Measurements from ENCODE around the gene NDUFB3. TPM values are rescaled to one million over a fixed set of nuclear protein-coding genes. Genes with fewer than 3 reads are reported as not detected.
"Not testable (repeated sequence)": the region's sequence is repeated elsewhere in the genome, so short reads cannot be mapped to it uniquely, and the experiment has no call there.

Gene NDUFB3
- total RNA-seq, 1 donor from 2014 or later, result 115 TPM

DNA sequence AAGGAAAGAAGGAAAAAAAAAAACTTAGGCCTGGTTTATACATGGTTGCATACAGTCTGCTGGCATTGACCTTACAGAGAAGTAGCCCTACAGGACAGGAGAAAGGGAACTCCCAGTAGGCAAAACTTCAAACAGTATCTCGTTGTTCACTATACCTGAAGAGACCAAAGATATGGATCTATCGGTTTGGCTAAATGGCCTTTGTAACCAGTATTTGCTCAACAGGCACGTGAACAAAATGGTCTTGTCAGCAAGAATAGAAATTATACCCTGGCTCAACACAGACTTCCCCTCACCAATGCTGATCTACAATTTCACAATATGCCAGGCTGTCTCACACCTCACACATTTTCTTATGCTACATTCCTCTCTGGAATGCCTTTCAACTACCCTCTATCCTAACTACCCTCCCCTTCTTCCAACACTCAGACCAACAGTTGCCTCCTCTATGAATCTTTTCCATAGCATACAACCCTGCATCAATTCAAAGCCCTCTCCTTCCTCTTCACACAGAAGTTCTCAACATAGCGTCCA, 14.0 kb upstream of the NDUFB3 start:
- Histone ChIP-seq H3K27ac (ENCODE audit: low read depth, low read length) (no peak overlapping the region), H3K9me3 (ENCODE audit: insufficient read depth, low read depth, low read length) (no peaks in the 10 kb centered on the region), H3K36me3 (ENCODE audit: insufficient read depth, low read length) (peaks cover 2% of the 10 kb centered on the region), H3K27me3 (ENCODE audit: insufficient read depth, low read length) (no peaks in the 10 kb centered on the region), H4K20me1 (ENCODE audit: insufficient read depth, low read length) (peaks cover 70% of the 10 kb centered on the region), H3K4me1 (ENCODE audit: insufficient read depth, low read length) (no peaks in the 10 kb centered on the region), H3K4me3 (ENCODE audit: insufficient read depth, low read depth, low read length) (no peak overlapping the region), H2AFZ (ENCODE audit: low read depth, low read length) (no peak overlapping the region), H3K79me2 (ENCODE audit: insufficient read depth, low read length) (peaks cover 93% of the 10 kb centered on the region), H3K4me2 (ENCODE audit: low read length) (no peak overlapping the region), H3K9ac (ENCODE audit: low read length) (no peak overlapping the region)
- no peaks in the 10 kb centered on the region for H3K9me3 Mint-ChIP-seq (ENCODE audit: unreplicated experiment)
- FAIRE-seq (no peak), DNase-seq (ENCODE audit: low read depth) (no peak)
- TF ChIP-seq EZH2 (IDR thresholded peaks at IDR 0.05; ENCODE audit: insufficient read depth, low read length), result no peak
- TF ChIP-seq, protein P1, sequence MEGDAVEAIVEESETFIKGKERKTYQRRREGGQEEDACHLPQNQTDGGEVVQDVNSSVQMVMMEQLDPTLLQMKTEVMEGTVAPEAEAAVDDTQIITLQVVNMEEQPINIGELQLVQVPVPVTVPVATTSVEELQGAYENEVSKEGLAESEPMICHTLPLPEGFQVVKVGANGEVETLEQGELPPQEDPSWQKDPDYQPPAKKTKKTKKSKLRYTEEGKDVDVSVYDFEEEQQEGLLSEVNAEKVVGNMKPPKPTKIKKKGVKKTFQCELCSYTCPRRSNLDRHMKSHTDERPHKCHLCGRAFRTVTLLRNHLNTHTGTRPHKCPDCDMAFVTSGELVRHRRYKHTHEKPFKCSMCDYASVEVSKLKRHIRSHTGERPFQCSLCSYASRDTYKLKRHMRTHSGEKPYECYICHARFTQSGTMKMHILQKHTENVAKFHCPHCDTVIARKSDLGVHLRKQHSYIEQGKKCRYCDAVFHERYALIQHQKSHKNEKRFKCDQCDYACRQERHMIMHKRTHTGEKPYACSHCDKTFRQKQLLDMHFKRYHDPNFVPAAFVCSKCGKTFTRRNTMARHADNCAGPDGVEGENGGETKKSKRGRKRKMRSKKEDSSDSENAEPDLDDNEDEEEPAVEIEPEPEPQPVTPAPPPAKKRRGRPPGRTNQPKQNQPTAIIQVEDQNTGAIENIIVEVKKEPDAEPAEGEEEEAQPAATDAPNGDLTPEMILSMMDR (IDR thresholded peaks at IDR 0.05; ENCODE audit: insufficient read depth, low read depth, low read length), result no peak
- peaks cover 14% of the 10 kb centered on the region for H3K4me1 Mint-ChIP-seq (ENCODE audit: low read depth, unreplicated experiment)
- peak overlapping the region; percentile 23 for H3K4me3 Mint-ChIP-seq (ENCODE audit: unreplicated experiment)
- no peaks in the 10 kb centered on the region for H3K27me3 Mint-ChIP-seq (ENCODE audit: low read depth, unreplicated experiment)
- H3K36me3 Mint-ChIP-seq (ENCODE audit: low read depth, unreplicated experiment), result peaks cover 14% of the 10 kb centered on the region
- H3K27ac Mint-ChIP-seq (ENCODE audit: unreplicated experiment), result no peak overlapping the region

DNA sequence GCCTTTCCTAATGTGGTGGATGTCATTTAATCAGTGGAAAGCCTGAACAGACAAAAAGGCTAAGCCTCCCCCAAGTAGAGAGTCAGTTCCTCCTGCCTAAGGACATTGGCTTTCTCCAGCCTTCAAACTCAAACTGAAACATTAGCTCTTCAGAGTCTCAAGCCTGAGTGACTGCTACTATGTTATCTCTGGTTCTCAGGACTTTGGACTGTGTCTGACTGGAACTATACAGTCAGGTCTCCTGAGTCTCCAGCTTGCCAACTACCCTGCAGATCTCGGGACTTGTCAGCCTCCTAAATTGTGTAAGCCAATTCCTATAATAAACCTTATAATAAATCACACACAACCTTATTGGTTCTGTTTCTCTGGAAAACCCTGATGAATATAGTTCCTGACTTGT, 12.9 kb upstream of the NDUFB3 start:
- H3K4me1 Mint-ChIP-seq (ENCODE audit: low read depth, unreplicated experiment), result peaks cover 14% of the 10 kb centered on the region
- no peak overlapping the region for H2AFZ ChIP-seq (ENCODE audit: low read depth, low read length)
- FAIRE-seq (no peak), DNase-seq (ENCODE audit: low read depth) (no peak)
- H3K79me2 ChIP-seq (ENCODE audit: insufficient read depth, low read length), result peaks cover 88% of the 10 kb centered on the region
- no peaks in the 10 kb centered on the region for H3K27me3 ChIP-seq (ENCODE audit: insufficient read depth, low read length)
- no peak overlapping the region for H3K4me3 ChIP-seq (ENCODE audit: insufficient read depth, low read depth, low read length)
- no peaks in the 10 kb centered on the region for H3K27me3 Mint-ChIP-seq (ENCODE audit: low read depth, unreplicated experiment)
- H3K4me2 ChIP-seq (ENCODE audit: low read length), result no peak overlapping the region
- H3K36me3 Mint-ChIP-seq (ENCODE audit: low read depth, unreplicated experiment), result peaks cover 14% of the 10 kb centered on the region
- H3K4me3 Mint-ChIP-seq (ENCODE audit: unreplicated experiment), result no peak overlapping the region
- no peak overlapping the region for H3K9ac ChIP-seq (ENCODE audit: low read length)
- no peaks in the 10 kb centered on the region for H3K9me3 Mint-ChIP-seq (ENCODE audit: unreplicated experiment)
- H3K36me3 ChIP-seq (ENCODE audit: insufficient read depth, low read length), result peaks cover 2% of the 10 kb centered on the region
- TF ChIP-seq, protein P1 (IDR thresholded peaks at IDR 0.05; ENCODE audit: insufficient read depth, low read depth, low read length), result no peak
- no peak for TF ChIP-seq EZH2 (IDR thresholded peaks at IDR 0.05; ENCODE audit: insufficient read depth, low read length)
- H3K9me3 ChIP-seq (ENCODE audit: insufficient read depth, low read depth, low read length), result no peaks in the 10 kb centered on the region
- peaks cover 63% of the 10 kb centered on the region for H4K20me1 ChIP-seq (ENCODE audit: insufficient read depth, low read length)
- H3K27ac Mint-ChIP-seq (ENCODE audit: unreplicated experiment), result no peak overlapping the region
- no peaks in the 10 kb centered on the region for H3K4me1 ChIP-seq (ENCODE audit: insufficient read depth, low read length)
- H3K27ac ChIP-seq (ENCODE audit: low read depth, low read length), result no peak overlapping the region

DNA sequence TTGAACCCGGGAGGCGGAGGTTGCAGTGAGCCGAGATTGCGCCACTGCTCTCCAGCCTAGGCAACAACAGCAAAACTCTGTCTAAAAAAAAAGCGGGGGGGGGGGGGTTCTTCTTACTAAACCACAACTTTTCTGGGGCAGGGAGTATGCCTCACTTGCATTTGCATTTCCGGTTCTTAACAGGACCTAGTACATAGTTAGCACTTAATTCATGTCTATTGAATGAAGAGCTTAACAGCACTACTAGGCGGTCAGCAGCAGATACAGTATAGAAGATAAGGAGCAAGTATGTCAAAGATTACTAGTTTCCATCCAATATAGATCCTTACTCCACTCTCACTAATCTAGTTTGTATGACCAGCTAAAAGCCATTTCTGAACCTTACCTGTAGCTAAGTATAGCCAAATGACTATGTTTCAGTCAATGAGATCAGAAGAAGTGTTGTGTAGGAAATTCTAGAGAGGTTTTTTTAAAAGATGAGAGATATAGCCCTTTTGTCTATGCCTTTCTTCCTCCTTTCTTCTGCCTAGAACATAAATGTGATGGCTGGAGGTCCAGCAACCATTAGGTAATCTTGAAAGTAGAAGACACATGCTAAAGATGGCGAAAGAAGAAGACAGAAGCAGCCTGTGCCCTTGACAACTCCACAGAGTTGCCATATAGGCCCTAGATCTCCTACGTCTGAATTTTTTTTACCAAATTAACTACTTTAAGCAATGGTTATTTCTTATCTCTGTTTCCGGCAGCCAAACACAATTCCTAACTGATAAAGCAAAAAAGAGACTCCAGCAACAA, 11.6 kb upstream of the NDUFB3 start:
- no peaks in the 10 kb centered on the region for H3K27me3 ChIP-seq (ENCODE audit: insufficient read depth, low read length)
- FAIRE-seq (no peak), DNase-seq (ENCODE audit: low read depth) (no peak)
- H3K27ac ChIP-seq (ENCODE audit: low read depth, low read length), result no peak overlapping the region
- no peak overlapping the region for H2AFZ ChIP-seq (ENCODE audit: low read depth, low read length)
- no peaks in the 10 kb centered on the region for H3K27me3 Mint-ChIP-seq (ENCODE audit: low read depth, unreplicated experiment)
- H3K9me3 ChIP-seq (ENCODE audit: insufficient read depth, low read depth, low read length), result no peaks in the 10 kb centered on the region
- H3K4me2 ChIP-seq (ENCODE audit: low read length), result no peak overlapping the region
- no peak overlapping the region for H3K4me3 ChIP-seq (ENCODE audit: insufficient read depth, low read depth, low read length)
- peaks cover 14% of the 10 kb centered on the region for H3K4me1 Mint-ChIP-seq (ENCODE audit: low read depth, unreplicated experiment)
- H3K36me3 ChIP-seq (ENCODE audit: insufficient read depth, low read length), result peaks cover 2% of the 10 kb centered on the region
- no peaks in the 10 kb centered on the region for H3K9me3 Mint-ChIP-seq (ENCODE audit: unreplicated experiment)
- H3K79me2 ChIP-seq (ENCODE audit: insufficient read depth, low read length), result peaks cover 82% of the 10 kb centered on the region
- TF ChIP-seq, protein P1 (IDR thresholded peaks at IDR 0.05; ENCODE audit: insufficient read depth, low read depth, low read length), result no peak
- TF ChIP-seq EZH2 (IDR thresholded peaks at IDR 0.05; ENCODE audit: insufficient read depth, low read length), result no peak
- H3K4me1 ChIP-seq (ENCODE audit: insufficient read depth, low read length), result no peaks in the 10 kb centered on the region
- H3K4me3 Mint-ChIP-seq (ENCODE audit: unreplicated experiment), result no peak overlapping the region
- peaks cover 55% of the 10 kb centered on the region for H4K20me1 ChIP-seq (ENCODE audit: insufficient read depth, low read length)
- no peak overlapping the region for H3K27ac Mint-ChIP-seq (ENCODE audit: unreplicated experiment)
- peaks cover 12% of the 10 kb centered on the region for H3K36me3 Mint-ChIP-seq (ENCODE audit: low read depth, unreplicated experiment)
- no peak overlapping the region for H3K9ac ChIP-seq (ENCODE audit: low read length)

DNA sequence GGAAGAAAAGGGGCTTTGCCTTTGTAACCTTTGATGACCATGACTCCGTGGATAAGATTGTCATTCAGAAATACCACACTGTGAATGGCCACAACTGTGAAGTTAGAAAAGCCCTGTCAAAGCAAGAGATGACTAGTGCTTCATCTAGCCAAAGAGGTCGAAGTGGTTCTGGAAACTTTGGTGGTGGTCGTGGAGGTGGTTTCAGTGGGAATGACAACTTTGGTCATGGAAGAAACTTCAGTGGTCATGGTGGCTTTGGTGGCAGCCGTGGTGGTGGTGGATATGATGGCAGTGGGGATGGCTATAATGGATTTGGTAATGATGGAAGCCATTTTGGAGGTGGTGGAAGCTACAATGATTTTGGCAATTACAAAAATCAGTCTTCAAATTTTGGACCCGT, 8.3 kb upstream of the NDUFB3 start:
- not testable (repeated sequence) for H3K4me1 ChIP-seq (ENCODE audit: insufficient read depth, low read length); H2AFZ ChIP-seq (ENCODE audit: low read depth, low read length); H3K4me2 ChIP-seq (ENCODE audit: low read length); H3K4me1 Mint-ChIP-seq (ENCODE audit: low read depth, unreplicated experiment); H3K9me3 Mint-ChIP-seq (ENCODE audit: unreplicated experiment); FAIRE-seq; H3K27ac ChIP-seq (ENCODE audit: low read depth, low read length); H3K9ac ChIP-seq (ENCODE audit: low read length); DNase-seq (ENCODE audit: low read depth); H3K4me3 Mint-ChIP-seq (ENCODE audit: unreplicated experiment); H3K27ac Mint-ChIP-seq (ENCODE audit: unreplicated experiment); H3K9me3 ChIP-seq (ENCODE audit: insufficient read depth, low read depth, low read length); H3K4me3 ChIP-seq (ENCODE audit: insufficient read depth, low read depth, low read length); H3K36me3 ChIP-seq (ENCODE audit: insufficient read depth, low read length); H3K27me3 ChIP-seq (ENCODE audit: insufficient read depth, low read length); H3K27me3 Mint-ChIP-seq (ENCODE audit: low read depth, unreplicated experiment)
- H3K79me2 ChIP-seq (ENCODE audit: insufficient read depth, low read length), result peaks cover 84% of the 10 kb centered on the region
- H4K20me1 ChIP-seq (ENCODE audit: insufficient read depth, low read length), result peaks cover 58% of the 10 kb centered on the region
- peaks cover 10% of the 10 kb centered on the region for H3K36me3 Mint-ChIP-seq (ENCODE audit: low read depth, unreplicated experiment)
